NCI-H82 treated with DMSO at 0.1 percent for 48 hours (cell line): ENCODE measurements around the gene RAB11B.
"Not testable (repeated sequence)": the region's sequence is repeated elsewhere in the genome, so short reads cannot be mapped to it uniquely, and the experiment has no call there.

Experiments used
- DNase-seq: peaks from one replicate; lab custom pipeline; 2025; ENCODE audit not compliant: unreplicated experiment; lab: John Stamatoyannopoulos, UW

RAB11B gene

GRCh38 chr19:8425331-8425730, 35.2 kb downstream of the RAB11B start:
- not testable (repeated sequence) for DNase-seq

- DNase-seq, result no peak
These were observed 36.1 kb downstream of the RAB11B start for GRCh38 chr19:8426283-8426682.

- no peak for DNase-seq
These were observed 38.9 kb downstream of the RAB11B start for GRCh38 chr19:8429044-8429443.

- DNase-seq, result no peak
These were observed 39.7 kb downstream of the RAB11B start for GRCh38 chr19:8429826-8430225.

- DNase-seq, result no peak
These were observed 40.5 kb downstream of the RAB11B start for GRCh38 chr19:8430650-8431049.

GRCh38 chr19:8438236-8438635, 48.1 kb downstream of the RAB11B start:
- no peak for DNase-seq

- no peak for DNase-seq
These were observed 51.8 kb downstream of the RAB11B start for GRCh38 chr19:8441725-8442544.

- not testable (repeated sequence) for DNase-seq
These were observed 54.0 kb downstream of the RAB11B start for GRCh38 chr19:8444140-8444676.

- peak; percentile 90 for DNase-seq
These were observed 54.7 kb downstream of the RAB11B start, which contains the start of gene HNRNPM for GRCh38 chr19:8444677-8445487. TSS of gene HNRNPM (plus strand) at chr19:8444975. CDS start at chr19:8444999, 24 bp downstream.

GRCh38 chr19:8445488-8446001, 55.4 kb downstream of the RAB11B start:
- no peak for DNase-seq

GRCh38 chr19:8446061-8446709, 56.0 kb downstream of the RAB11B start:
- no peak for DNase-seq

- no peak for DNase-seq
These were observed 59.7 kb downstream of the RAB11B start for GRCh38 chr19:8449830-8450229.

GRCh38 chr19:8451377-8451776, 61.2 kb downstream of the RAB11B start:
- no peak for DNase-seq

GRCh38 chr19:8451885-8452284, 61.7 kb downstream of the RAB11B start:
- DNase-seq, result peak; percentile 17

- DNase-seq, result no peak
These were observed 62.4 kb downstream of the RAB11B start for GRCh38 chr19:8452446-8453123.

- no peak for DNase-seq
These were observed 63.5 kb downstream of the RAB11B start for GRCh38 chr19:8453616-8454015.
